ENCODE results near the gene PRDX5.

PRDX5 gene

GRCh38 chr11:64317961-64318765, at the start of gene PRDX5:
Gene PRDX5, plus strand, starts transcription at chr11:64318121. Its CDS starts 95 bp downstream, at chr11:64318216.
- DNase-seq = peak; percentile 91

DNA sequence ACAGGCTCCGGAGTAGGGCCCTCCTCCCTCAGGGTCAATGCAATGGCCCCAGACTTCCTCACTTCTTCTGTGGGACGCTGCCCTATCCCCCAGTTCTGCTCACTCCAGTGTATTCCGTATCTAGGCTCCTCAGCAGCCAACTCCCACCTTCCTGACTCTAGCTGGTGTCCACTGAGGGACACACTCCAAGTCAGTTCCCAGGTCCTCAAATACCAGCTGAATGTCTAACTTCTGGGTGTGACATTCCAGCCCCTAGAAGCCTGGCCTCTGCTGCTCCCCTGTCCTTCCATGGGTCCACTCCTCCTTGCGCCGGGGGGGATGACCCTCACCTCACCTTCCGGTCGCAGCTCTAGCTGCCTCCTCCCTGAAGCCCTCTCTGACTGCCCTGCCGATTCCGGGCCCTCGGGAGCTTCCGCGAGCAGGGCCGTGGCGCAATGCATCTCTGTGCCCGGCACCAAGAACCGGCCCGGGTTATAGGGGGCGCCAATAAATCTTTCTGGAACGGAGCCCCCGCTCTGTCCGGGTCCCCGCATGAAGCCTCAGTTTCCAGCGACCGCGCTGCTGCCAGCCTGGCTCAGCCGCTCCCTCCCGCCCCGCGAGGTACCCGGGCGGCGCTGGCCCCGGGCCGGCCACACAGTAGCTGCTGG, 48.9 kb upstream of the PRDX5 start:
- no peak for DNase-seq

DNA sequence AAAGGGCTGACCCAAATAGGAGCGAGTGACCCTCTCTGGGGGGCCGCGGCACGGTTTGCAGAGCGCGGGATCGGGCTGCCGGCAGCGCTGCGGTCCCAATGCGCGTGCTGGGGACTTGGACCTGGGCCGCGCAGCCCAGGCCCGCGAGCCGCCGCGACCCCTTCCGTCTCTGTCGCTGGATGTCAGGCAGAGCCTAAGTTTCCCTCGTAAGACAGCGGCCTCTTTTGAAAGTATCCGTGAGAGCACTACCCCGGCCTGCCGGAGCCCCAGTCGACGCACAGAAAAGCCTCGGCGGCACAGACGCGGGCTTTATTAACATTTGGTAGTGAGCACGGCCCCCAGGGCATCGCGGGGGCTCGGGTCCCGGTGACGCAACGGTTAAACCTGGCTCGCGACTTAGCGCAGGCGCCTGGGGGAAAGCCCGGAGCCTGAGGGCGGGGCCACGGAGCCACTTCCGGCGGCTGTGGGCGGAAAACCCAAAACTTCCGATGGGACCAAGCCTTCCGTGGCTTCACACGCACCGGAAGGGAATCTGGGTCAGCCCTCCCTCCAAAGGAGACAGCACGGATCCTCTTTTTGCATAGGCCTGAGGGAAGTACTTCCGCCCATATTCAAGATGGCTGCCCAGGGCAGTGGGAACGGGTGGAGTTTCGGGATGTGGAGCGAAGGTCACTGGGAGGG, 48.2 kb upstream of the PRDX5 start:
- DNase-seq = peak; percentile 99

GRCh38 chr11:64275031-64275800, 42.7 kb upstream of the PRDX5 start:
- no peak for DNase-seq

- no peak for DNase-seq
These were observed 42.1 kb upstream of the PRDX5 start for GRCh38 chr11:64275841-64276240.

DNA sequence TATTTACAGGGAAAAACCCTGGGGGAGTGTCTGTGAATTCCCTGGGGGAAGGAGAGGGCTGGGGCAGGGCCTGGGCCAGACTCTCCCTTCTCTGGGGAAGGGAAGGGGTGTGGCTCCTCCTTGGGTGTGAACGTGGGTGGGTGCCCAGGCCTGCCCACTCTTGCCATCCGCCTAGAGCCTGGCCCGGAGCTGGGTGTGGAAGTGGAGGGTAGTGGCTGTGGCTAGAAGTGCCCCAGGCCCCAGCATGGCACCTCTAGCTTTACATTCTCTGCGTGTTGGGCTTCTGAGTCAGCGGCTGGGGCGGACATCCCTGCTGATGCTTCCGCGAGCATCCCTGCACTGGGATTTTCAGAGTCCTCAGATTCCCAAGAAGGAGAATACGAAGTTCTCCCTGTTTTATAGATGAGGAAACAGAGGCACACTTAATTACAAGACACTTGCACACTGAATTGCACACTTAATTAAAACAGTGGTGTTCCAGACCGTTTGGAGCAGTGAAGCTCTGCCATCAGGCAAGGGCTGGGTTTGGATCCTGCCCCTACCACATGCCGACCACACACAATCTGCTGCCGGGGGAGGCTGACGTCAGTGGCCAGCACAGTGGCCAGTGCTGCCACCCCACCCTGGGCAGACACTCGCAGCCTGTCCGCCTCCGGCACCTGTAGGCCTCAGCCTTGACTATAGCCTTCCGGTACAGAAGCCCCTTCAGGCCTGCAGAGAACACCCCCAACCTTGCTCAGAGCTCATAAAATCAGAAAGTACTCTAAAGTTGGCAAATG, 41.1 kb upstream of the PRDX5 start:
- DNase-seq = no peak

- DNase-seq = no peak
These were observed 39.2 kb upstream of the PRDX5 start for GRCh38 chr11:64278576-64279190.

- DNase-seq = no peak
These were observed 35.8 kb upstream of the PRDX5 start for GRCh38 chr11:64281957-64282770.

- no peak for DNase-seq
These were observed 34.8 kb upstream of the PRDX5 start for GRCh38 chr11:64283092-64283491.

DNA sequence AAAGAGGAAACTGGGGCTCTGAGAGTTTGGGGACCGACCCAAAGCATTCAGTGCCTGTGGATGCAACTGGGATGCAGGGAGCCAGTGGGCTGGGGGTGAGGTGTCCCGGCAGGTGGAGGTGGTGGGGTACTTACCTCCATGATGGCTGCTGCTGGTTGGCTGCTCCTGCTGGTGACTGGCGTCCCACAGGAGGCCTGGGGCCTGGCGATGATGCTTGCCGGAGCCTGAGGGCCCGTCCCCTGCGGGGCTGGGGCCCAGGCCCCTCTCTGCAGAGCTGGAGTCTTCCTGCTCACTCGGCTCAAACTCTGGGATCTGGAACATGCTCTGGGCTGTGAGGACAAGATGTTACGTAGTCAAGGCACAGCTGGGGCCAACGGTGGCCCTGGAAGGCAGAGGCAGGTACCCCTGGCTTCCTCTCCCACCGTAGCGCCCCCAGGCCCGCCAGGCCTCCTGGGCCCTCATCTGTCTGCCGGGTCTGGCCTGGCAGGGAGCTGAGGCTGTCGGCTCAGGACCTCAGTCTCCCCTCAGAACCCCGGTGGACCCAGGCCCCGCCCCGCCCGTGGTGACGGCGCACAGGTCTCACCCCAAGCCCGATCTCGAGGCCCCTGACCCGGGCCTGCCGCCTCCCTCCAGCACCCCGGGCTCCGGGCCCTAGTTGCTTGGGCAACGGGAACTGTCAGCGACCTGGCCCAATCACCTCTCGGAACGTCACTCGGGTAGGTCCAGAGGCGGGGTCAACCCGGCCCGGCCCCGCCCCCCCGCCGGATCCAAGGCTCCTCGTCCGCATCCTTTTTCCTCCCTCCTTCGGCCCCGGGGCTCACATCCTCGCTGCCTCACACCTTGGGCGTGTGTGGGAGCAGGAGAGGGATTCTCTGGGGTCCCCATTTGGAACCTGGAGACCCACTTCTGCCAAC, 33.6 kb upstream of the PRDX5 start, which contains the start of gene BAD:
BAD (minus strand) TSS at position 618 of the 914 bp plus-strand sequence; CDS start at position 321, 297 bp downstream.
- DNase-seq = peak; percentile 89

GRCh38 chr11:64284962-64285884, 32.7 kb upstream of the PRDX5 start, which contains the start of gene GPR137:
Gene GPR137, plus strand, starts transcription at chr11:64285848. Its CDS starts 677 bp downstream, at chr11:64286525.
- DNase-seq = no peak

DNA sequence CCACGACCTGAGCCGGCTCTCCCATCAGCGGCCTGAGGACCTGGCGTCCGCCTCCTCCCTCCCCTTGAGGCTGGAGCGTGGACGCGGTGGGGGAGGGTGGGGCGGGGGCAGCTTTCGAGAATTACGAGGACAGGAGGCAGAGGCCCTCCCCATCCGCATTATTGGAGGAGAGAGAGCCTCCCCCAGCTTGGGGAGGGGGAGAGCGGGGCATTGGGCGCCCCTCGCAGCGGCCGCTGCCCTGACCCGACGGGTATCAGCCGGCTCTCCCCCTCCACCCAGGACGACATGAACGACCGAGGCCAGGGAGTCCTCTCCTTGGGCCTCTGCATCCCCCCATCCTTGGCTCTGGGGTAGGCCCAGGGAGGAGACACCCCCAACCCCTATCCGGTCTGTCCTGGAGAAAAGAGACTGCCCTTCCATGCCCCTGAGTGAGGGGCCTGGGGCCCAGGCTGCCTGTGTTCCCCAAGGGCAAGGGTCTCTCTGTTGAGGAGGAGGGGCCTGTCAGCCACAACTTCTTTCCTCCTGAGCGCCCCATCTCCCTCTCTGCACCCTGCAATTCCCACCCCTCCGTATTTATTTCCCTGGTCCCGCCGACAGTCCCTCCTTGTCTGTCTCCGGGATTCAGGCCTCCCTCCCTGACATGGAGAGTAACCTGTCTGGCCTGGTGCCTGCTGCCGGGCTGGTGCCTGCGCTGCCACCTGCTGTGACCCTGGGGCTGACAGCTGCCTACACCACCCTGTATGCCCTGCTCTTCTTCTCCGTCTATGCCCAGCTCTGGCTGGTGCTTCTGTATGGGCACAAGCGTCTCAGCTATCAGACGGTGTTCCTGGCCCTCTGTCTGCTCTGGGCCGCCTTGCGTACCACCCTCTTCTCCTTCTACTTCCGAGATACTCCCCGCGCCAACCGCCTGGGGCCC, 31.8 kb upstream of the PRDX5 start:
- DNase-seq = peak; percentile 17

GRCh38 chr11:64286801-64287159, 31.1 kb upstream of the PRDX5 start:
- DNase-seq = no peak

DNA sequence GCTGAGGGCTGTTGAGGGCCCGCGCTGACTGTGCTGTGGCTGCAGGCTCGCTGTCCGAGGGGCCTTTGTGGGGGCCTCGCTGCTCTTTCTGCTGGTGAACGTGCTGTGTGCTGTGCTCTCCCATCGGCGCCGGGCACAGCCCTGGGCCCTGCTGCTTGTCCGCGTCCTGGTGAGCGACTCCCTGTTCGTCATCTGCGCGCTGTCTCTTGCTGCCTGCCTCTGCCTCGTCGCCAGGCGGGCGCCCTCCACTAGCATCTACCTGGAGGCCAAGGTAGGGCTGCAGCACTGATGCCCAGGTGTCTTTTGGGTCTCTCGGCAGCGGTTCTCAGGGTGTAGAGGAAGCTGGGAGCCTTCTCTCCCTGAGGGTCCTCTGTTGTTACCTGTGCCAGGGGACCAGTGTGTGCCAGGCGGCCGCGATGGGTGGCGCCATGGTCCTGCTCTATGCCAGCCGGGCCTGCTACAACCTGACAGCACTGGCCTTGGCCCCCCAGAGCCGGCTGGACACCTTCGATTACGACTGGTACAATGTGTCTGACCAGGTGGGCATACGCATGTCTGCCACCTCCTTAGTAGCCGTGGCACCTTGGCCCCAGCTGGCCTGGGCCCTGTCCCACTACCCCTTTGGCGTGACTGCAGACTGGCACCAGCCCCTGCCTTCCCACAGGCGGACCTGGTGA, 30.1 kb upstream of the PRDX5 start:
- no peak for DNase-seq

DNA sequence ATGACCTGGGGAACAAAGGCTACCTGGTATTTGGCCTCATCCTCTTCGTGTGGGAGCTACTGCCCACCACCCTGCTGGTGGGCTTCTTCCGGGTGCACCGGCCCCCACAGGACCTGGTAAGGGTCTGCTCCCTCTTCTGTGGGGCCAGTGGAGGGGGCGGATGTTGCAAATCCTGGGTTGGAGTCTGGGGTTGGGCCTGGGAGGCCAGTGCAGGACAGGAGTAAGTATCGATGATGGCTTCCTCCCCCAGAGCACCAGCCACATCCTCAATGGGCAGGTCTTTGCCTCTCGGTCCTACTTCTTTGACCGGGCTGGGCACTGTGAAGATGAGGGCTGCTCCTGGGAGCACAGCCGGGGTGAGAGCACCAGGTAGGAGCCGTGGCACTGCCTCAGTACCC, 29.6 kb upstream of the PRDX5 start:
- no peak for DNase-seq

DNA sequence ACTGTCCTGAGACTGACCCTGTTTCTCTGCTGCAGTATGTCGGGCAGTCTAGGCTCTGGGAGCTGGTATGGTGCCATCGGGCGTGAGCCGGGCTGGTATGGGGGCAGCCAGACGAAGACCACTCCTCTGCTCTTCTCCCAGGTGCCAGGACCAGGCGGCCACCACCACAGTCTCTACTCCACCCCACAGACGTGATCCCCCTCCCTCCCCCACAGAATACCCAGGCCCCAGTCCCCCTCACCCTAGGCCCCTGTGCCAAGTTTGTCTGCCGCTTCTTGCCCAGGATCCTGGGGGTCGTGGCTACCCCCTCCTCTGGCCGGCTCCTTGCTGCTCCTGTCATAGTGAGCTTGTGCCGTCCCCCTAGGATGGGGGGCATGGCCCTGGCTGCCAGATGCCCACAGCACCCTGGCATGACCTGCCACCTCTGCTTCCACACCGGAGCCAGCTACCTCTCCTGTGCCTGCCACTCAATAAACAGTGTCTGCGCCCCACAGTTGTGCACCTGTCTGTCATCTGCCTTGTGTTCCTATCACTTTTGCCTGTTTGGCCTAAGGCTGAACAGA, 28.8 kb upstream of the PRDX5 start:
- DNase-seq = no peak

All from DMS79 (cell line).